Raji (cell line): Measurements from ENCODE around the gene LYPLA2.

Experiments used
- POLR2A ChIP-seq: IDR thresholded peaks from 2 replicates; pipeline ENCODE4 v1.6.1; 2011; ENCODE audit warnings: low read depth, low read length, control low read depth; ENCODE audit not compliant: insufficient read depth

LYPLA2 gene

GRCh38 chr1:23793861-23794731 is 3.2 kb downstream of the LYPLA2 start:
- TF ChIP-seq POLR2A: no peak

GRCh38 chr1:23795676-23796465 is 4.9 kb downstream of the LYPLA2 start:
- TF ChIP-seq POLR2A: no peak

GRCh38 chr1:23796466-23797271 is 5.7 kb downstream of the LYPLA2 start:
- TF ChIP-seq POLR2A: no peak

- 0 out of 2 replicates have a peak, but pooled peaks have one; percentile 20 for TF ChIP-seq POLR2A
Measured at GRCh38 chr1:23797478-23798448, 6.8 kb downstream of the LYPLA2 start.

- TF ChIP-seq POLR2A: no peak
Measured at GRCh38 chr1:23798662-23799142, 7.8 kb downstream of the LYPLA2 start.

GRCh38 chr1:23799255-23799569 is 8.3 kb downstream of the LYPLA2 start:
- no peak for TF ChIP-seq POLR2A

- peak; percentile 21; the same call in 1 of the 2 replicates for TF ChIP-seq POLR2A
Measured at GRCh38 chr1:23799570-23800399, 8.8 kb downstream of the LYPLA2 start.

GRCh38 chr1:23800400-23801337 is 9.7 kb downstream of the LYPLA2 start, which contains the start of gene GALE:
TSS of gene GALE (minus strand) at chr1:23800754. CDS start at chr1:23799007, 1,747 bp downstream.
- TF ChIP-seq POLR2A: peak; percentile 91

- no peak for TF ChIP-seq POLR2A
Measured at GRCh38 chr1:23801338-23801748, 10.4 kb downstream of the LYPLA2 start.

- TF ChIP-seq POLR2A: no peak
Measured at GRCh38 chr1:23801876-23802275, 10.9 kb downstream of the LYPLA2 start.

- TF ChIP-seq POLR2A: no peak
Measured at GRCh38 chr1:23803674-23804073, 12.7 kb downstream of the LYPLA2 start.
